KOPT-K1 (cell line): Measurements from ENCODE around the gene CROT.

Source experiments
- H3K27ac ChIP-seq: fragments of 200-600 bp; sonication (generic); 2 replicates; pipeline ENCODE4 v1.5.1; 2016; ENCODE audit warnings: antibody characterized with exemption, mild to moderate bottlenecking, low read depth, low read length; ENCODE audit not compliant: poor library complexity, severe bottlenecking
- H3K36me3 ChIP-seq: fragments of 200-600 bp; sonication (generic); 2 replicates; pipeline ENCODE4 v1.5.1; 2017; ENCODE audit warnings: antibody characterized with exemption, mild to moderate bottlenecking, low read length, moderate library complexity; ENCODE audit not compliant: insufficient read depth
- H3K9me3 ChIP-seq: fragments of 200-600 bp; sonication (generic); 2 replicates; pipeline ENCODE4 v1.5.1; 2017; ENCODE audit warnings: antibody characterized with exemption, low read length, mild to moderate bottlenecking; ENCODE audit not compliant: insufficient read depth, poor library complexity, severe bottlenecking

CROT gene

DNA sequence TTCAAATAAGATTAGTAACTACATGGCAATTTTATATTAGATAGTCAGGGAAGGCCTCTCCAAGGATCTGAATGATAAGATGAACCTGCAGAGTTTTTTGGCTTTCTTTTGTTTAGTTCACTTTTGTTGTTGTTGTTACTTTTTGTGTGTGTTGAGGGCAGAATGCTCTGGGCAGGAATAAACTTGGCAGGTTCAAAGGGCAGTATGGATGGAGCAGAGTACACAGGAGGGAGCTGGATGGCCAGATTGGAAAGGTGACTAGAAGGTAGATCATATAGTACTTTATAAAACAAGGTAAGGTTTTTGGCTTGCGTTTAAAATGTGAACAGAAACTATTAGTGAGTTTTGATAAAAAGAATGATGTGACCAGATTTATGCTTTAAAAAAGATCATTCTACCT, 17.9 kb downstream of the CROT start:
- Histone ChIP-seq H3K36me3 (peaks cover 36% of the 10 kb centered on the region), H3K27ac (no peak overlapping the region), H3K9me3 (no peaks in the 10 kb centered on the region)

GRCh38 chr7:87364246-87364645, 18.8 kb downstream of the CROT start:
- H3K36me3 ChIP-seq, result peaks cover 36% of the 10 kb centered on the region
- H3K27ac ChIP-seq, result no peak overlapping the region
- H3K9me3 ChIP-seq, result no peaks in the 10 kb centered on the region

DNA sequence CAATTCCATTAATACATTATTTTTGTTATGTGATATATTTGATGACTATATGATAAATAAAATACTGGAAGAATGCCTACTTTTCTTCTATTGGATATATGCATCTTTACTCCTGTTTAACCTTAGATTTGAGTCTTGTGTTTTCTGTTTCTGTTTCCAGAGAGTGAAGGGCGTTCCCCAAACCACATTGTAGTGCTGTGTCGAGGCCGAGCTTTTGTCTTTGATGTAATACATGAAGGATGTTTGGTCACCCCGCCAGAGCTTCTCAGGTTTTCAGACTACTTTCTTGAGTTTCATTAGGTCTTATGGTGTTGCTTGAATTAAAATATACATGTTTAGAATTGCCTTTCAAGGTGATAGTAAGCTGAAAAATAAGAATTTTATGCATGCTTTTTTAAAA, 23.8 kb downstream of the CROT start:
- Histone ChIP-seq H3K36me3 (peaks cover 15% of the 10 kb centered on the region; the same call in 1 of the 2 replicates), H3K27ac (no peak overlapping the region), H3K9me3 (no peaks in the 10 kb centered on the region)

DNA sequence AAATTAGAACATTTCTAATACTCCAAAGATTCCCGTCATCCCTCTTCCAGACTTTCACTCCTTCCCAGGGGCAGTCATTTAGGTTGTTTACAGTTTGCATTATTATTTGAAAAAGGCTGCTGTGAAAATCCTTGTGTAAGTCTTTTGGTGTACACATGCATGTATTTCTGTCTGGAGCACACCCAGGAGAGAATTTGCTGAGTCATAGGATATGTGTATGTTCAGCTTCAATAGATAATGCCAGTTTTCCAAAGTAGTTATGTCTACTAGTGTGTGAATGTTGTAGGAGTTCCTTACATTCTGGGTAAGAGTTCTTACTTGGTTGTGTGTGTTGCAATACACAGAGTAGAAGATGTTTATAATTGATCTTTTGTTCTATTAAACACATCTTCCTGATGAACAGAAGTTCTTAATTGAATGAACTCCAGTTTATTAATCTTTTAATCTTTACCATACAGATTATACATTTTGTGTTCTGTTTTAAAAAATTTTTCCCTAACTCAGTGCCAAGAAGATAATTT, 25.3 kb downstream of the CROT start:
- no peaks in the 10 kb centered on the region for H3K9me3 ChIP-seq
- no peak overlapping the region for H3K27ac ChIP-seq

DNA sequence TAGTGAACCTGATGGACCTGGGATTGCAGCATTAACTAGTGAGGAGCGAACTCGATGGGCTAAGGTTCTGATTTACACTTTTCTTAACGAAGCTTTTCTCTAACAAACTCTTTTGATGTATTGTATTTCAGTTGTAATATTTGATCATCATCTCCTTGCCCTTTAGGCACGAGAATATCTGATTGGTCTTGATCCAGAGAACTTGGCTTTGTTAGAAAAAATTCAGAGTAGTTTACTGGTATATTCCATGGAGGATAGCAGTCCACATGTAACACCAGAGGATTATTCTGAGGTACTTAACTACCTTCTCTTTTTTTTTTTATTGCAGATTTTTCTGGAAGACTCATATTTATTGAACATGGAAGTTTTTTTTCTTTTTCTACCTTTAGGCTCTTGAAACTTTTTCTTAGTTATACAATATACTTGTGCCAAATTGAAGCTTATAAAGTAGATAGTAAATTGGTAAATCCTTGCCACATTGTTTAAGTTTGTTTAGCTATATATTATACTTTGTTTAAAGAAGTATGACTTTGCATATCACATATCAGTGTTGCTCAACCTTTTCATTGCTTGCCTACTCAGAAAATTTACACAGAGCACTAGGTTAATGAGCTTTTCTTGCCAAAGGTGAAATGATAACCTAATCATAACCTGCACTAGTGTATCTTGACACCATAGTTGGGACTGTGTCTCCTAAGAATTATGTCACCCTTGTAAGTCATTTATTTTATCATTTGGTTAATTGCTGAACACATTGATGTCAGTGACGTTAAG, 30.4 kb downstream of the CROT start:
- no peak overlapping the region for H3K27ac ChIP-seq
- H3K9me3 ChIP-seq, result no peaks in the 10 kb centered on the region
- H3K36me3 ChIP-seq, result peaks cover 7% of the 10 kb centered on the region; the same call in 1 of the 2 replicates

More for the DNA sequence above, 25.3 kb downstream of the CROT start:
- peaks cover 7% of the 10 kb centered on the region; the same call in 1 of the 2 replicates for H3K36me3 ChIP-seq

- Histone ChIP-seq H3K36me3 (peaks cover 37% of the 10 kb centered on the region), H3K27ac (no peak overlapping the region), H3K9me3 (peaks cover 8% of the 10 kb centered on the region)
Observed at GRCh38 chr7:87380905-87381304, 35.4 kb downstream of the CROT start.

- Histone ChIP-seq H3K9me3 (peaks cover 11% of the 10 kb centered on the region), H3K27ac (no peak overlapping the region), H3K36me3 (peaks cover 38% of the 10 kb centered on the region; the same call in 1 of the 2 replicates)
Observed at GRCh38 chr7:87391020-87391701, 45.7 kb downstream of the CROT start.

GRCh38 chr7:87395442-87396020, 50.1 kb downstream of the CROT start:
- Histone ChIP-seq H3K9me3 (peaks cover 8% of the 10 kb centered on the region), H3K36me3 (peaks cover 30% of the 10 kb centered on the region; the same call in 1 of the 2 replicates), H3K27ac (no peak overlapping the region)

DNA sequence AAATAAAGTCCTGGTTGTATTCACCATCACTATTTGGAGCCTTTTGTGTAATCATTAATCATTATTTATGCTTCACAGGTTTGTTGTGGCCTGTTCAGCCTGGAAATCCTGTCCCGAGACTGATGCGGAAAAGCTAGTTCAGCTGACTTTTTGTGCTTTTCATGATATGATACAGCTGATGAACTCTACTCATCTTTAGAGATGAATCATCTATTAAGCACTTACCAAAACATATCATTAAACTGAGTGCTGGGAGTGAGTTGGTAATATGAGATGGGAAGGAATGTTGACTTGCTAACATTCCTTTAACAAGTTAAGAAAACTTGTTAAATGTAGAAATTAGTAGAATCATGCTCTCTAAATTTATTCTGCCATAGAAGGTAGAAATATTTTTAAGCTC, 53.0 kb downstream of the CROT start:
- H3K27ac ChIP-seq, result no peak overlapping the region
- H3K9me3 ChIP-seq, result peaks cover 8% of the 10 kb centered on the region
- peaks cover 23% of the 10 kb centered on the region; the same call in 1 of the 2 replicates for H3K36me3 ChIP-seq

DNA sequence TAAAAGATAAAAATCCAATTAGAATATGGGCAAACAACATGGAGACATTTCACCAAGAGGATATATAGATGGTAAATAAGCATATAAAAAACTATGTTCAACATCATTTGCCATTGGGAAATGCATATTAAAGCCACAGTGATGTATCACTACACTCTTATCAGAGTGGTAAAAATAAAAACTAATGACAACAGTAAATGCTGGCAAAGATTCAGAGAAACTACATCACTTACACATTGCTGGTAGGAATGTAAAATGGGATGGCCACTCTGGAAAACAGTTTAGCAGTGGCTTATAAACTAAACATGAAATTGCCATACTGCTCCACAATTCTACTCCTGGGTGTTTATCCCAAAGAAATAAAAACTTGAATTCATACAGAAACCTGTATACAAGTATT, 59.2 kb downstream of the CROT start:
- H3K36me3 ChIP-seq, result no peaks in the 10 kb centered on the region
- no peaks in the 10 kb centered on the region for H3K9me3 ChIP-seq

DNA sequence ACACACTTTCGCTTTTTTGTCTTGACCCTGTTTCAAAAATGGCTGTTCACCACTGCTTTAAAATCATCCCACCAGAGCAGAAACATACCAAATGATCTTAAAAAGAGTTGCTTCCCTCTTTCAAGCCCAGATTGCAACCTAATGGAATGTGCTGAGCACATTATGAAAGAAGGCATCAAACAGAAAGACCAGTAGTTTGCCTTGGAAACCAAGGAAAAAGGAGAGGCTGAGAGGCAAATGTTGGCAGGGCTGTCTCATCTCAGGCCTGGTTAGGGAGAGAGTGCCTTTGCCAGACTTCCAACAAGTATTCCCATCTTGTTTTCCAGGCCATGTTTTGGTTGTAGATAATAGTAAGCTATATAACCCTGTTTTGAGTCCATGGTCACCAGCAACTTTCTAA, 65.7 kb downstream of the CROT start:
- Histone ChIP-seq H3K9me3 (no peaks in the 10 kb centered on the region), H3K36me3 (no peaks in the 10 kb centered on the region)

More for the DNA sequence above, 59.2 kb downstream of the CROT start:
- H3K27ac ChIP-seq, result no peak overlapping the region

DNA sequence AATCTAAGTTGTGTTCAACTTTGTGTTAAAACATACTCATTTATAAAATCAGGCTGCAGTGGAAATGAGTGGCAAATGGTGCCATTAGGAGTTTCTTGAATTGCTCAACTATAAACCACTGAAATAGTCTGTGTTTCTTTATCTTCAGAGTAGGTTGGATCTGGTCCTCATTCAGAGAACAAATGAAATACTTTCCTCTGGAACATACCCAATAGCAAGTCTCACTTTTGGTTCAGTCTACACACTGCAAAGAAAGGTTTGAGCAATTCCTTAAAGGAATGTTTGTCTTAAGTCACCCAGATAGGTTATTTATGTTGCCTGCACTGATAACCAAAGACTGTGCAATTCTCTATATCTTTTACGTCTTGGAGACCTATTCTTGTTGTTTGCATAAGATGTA, 67.6 kb downstream of the CROT start:
- H3K36me3 ChIP-seq, result no peaks in the 10 kb centered on the region
- H3K27ac ChIP-seq, result no peak overlapping the region
- H3K9me3 ChIP-seq, result no peaks in the 10 kb centered on the region

More for the DNA sequence above, 65.7 kb downstream of the CROT start:
- no peak overlapping the region for H3K27ac ChIP-seq

GRCh38 chr7:87413951-87414793, 68.7 kb downstream of the CROT start:
- no peaks in the 10 kb centered on the region for H3K36me3 ChIP-seq
- no peak overlapping the region for H3K27ac ChIP-seq

GRCh38 chr7:87414794-87415188, 69.3 kb downstream of the CROT start:
- Histone ChIP-seq H3K36me3 (no peaks in the 10 kb centered on the region), H3K9me3 (no peaks in the 10 kb centered on the region), H3K27ac (no peak overlapping the region)

More at GRCh38 chr7:87413951-87414793, 68.7 kb downstream of the CROT start:
- H3K9me3 ChIP-seq, result no peaks in the 10 kb centered on the region
